Measurements from ENCODE around the gene FAM98A. TPM values are rescaled to one million over a fixed set of nuclear protein-coding genes. Genes with fewer than 3 reads are reported as not detected.

FAM98A gene
- total RNA-seq, 1 donor from 2014 or later: 106 TPM

GRCh38 chr2:33586766-33587165 is 12.3 kb downstream of the FAM98A start:
- peaks cover 5% of the 10 kb centered on the region for H3K4me1 Mint-ChIP-seq (ENCODE audit: low read depth, unreplicated experiment)
- no peak overlapping the region for H3K4me3 Mint-ChIP-seq (ENCODE audit: unreplicated experiment)
- Histone ChIP-seq H3K9me3 (ENCODE audit: insufficient read depth, low read depth, low read length) (no peaks in the 10 kb centered on the region), H3K4me3 (ENCODE audit: insufficient read depth, low read depth, low read length) (no peak overlapping the region), H3K4me1 (ENCODE audit: insufficient read depth, low read length) (no peaks in the 10 kb centered on the region), H4K20me1 (ENCODE audit: insufficient read depth, low read length) (peaks cover 47% of the 10 kb centered on the region), H3K4me2 (ENCODE audit: low read length) (no peak overlapping the region), H3K36me3 (ENCODE audit: insufficient read depth, low read length) (peaks cover 78% of the 10 kb centered on the region), H3K27ac (ENCODE audit: low read depth, low read length) (no peak overlapping the region), H3K27me3 (ENCODE audit: insufficient read depth, low read length) (no peaks in the 10 kb centered on the region), H3K79me2 (ENCODE audit: insufficient read depth, low read length) (peaks cover 30% of the 10 kb centered on the region), H3K9ac (ENCODE audit: low read length) (no peak overlapping the region), H2AFZ (ENCODE audit: low read depth, low read length) (no peak overlapping the region)
- FAIRE-seq (no peak), DNase-seq (ENCODE audit: low read depth) (no peak)
- no peaks in the 10 kb centered on the region for H3K9me3 Mint-ChIP-seq (ENCODE audit: unreplicated experiment)
- no peaks in the 10 kb centered on the region for H3K27me3 Mint-ChIP-seq (ENCODE audit: low read depth, unreplicated experiment)
- TF ChIP-seq EZH2 (IDR thresholded peaks at IDR 0.05; ENCODE audit: insufficient read depth, low read length): no peak
- TF ChIP-seq, protein P1, sequence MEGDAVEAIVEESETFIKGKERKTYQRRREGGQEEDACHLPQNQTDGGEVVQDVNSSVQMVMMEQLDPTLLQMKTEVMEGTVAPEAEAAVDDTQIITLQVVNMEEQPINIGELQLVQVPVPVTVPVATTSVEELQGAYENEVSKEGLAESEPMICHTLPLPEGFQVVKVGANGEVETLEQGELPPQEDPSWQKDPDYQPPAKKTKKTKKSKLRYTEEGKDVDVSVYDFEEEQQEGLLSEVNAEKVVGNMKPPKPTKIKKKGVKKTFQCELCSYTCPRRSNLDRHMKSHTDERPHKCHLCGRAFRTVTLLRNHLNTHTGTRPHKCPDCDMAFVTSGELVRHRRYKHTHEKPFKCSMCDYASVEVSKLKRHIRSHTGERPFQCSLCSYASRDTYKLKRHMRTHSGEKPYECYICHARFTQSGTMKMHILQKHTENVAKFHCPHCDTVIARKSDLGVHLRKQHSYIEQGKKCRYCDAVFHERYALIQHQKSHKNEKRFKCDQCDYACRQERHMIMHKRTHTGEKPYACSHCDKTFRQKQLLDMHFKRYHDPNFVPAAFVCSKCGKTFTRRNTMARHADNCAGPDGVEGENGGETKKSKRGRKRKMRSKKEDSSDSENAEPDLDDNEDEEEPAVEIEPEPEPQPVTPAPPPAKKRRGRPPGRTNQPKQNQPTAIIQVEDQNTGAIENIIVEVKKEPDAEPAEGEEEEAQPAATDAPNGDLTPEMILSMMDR (IDR thresholded peaks at IDR 0.05; ENCODE audit: insufficient read depth, low read depth, low read length): no peak
- no peak overlapping the region for H3K27ac Mint-ChIP-seq (ENCODE audit: unreplicated experiment)
- peaks cover 4% of the 10 kb centered on the region for H3K36me3 Mint-ChIP-seq (ENCODE audit: low read depth, unreplicated experiment)

GRCh38 chr2:33583194-33583938 is 15.7 kb downstream of the FAM98A start:
- Histone ChIP-seq H2AFZ (ENCODE audit: low read depth, low read length) (no peak overlapping the region), H3K4me1 (ENCODE audit: insufficient read depth, low read length) (no peaks in the 10 kb centered on the region), H3K27ac (ENCODE audit: low read depth, low read length) (no peak overlapping the region), H3K4me2 (ENCODE audit: low read length) (no peak overlapping the region), H3K36me3 (ENCODE audit: insufficient read depth, low read length) (peaks cover 59% of the 10 kb centered on the region), H3K4me3 (ENCODE audit: insufficient read depth, low read depth, low read length) (no peak overlapping the region), H3K27me3 (ENCODE audit: insufficient read depth, low read length) (no peaks in the 10 kb centered on the region), H4K20me1 (ENCODE audit: insufficient read depth, low read length) (peaks cover 25% of the 10 kb centered on the region), H3K9me3 (ENCODE audit: insufficient read depth, low read depth, low read length) (no peaks in the 10 kb centered on the region), H3K9ac (ENCODE audit: low read length) (no peak overlapping the region), H3K79me2 (ENCODE audit: insufficient read depth, low read length) (peaks cover 5% of the 10 kb centered on the region)
- TF ChIP-seq, protein P1 (IDR thresholded peaks at IDR 0.05; ENCODE audit: insufficient read depth, low read depth, low read length): peak; percentile 94
- no peak for TF ChIP-seq EZH2 (IDR thresholded peaks at IDR 0.05; ENCODE audit: insufficient read depth, low read length)
- Mint-ChIP-seq H3K36me3 (ENCODE audit: low read depth, unreplicated experiment) (peaks cover 4% of the 10 kb centered on the region), H3K27ac (ENCODE audit: unreplicated experiment) (no peak overlapping the region), H3K4me1 (ENCODE audit: low read depth, unreplicated experiment) (no peaks in the 10 kb centered on the region), H3K9me3 (ENCODE audit: unreplicated experiment) (no peaks in the 10 kb centered on the region), H3K27me3 (ENCODE audit: low read depth, unreplicated experiment) (no peaks in the 10 kb centered on the region), H3K4me3 (ENCODE audit: unreplicated experiment) (no peak overlapping the region)
- DNase-seq (ENCODE audit: low read depth) (peak; percentile 12), FAIRE-seq (no peak)

GRCh38 chr2:33581872-33582271 is 17.2 kb downstream of the FAM98A start:
- DNase-seq (ENCODE audit: low read depth) (no peak), FAIRE-seq (no peak)
- no peak overlapping the region for H3K4me3 Mint-ChIP-seq (ENCODE audit: unreplicated experiment)
- TF ChIP-seq EZH2 (IDR thresholded peaks at IDR 0.05; ENCODE audit: insufficient read depth, low read length): no peak
- TF ChIP-seq, protein P1 (IDR thresholded peaks at IDR 0.05; ENCODE audit: insufficient read depth, low read depth, low read length): no peak
- H3K9me3 Mint-ChIP-seq (ENCODE audit: unreplicated experiment): no peaks in the 10 kb centered on the region
- Histone ChIP-seq H3K9ac (ENCODE audit: low read length) (no peak overlapping the region), H3K79me2 (ENCODE audit: insufficient read depth, low read length) (no peaks in the 10 kb centered on the region), H2AFZ (ENCODE audit: low read depth, low read length) (no peak overlapping the region), H3K4me2 (ENCODE audit: low read length) (no peak overlapping the region), H3K9me3 (ENCODE audit: insufficient read depth, low read depth, low read length) (no peaks in the 10 kb centered on the region), H3K36me3 (ENCODE audit: insufficient read depth, low read length) (peaks cover 45% of the 10 kb centered on the region), H3K27ac (ENCODE audit: low read depth, low read length) (no peak overlapping the region), H4K20me1 (ENCODE audit: insufficient read depth, low read length) (peaks cover 17% of the 10 kb centered on the region), H3K4me1 (ENCODE audit: insufficient read depth, low read length) (no peaks in the 10 kb centered on the region), H3K4me3 (ENCODE audit: insufficient read depth, low read depth, low read length) (no peak overlapping the region), H3K27me3 (ENCODE audit: insufficient read depth, low read length) (no peaks in the 10 kb centered on the region)
- H3K27me3 Mint-ChIP-seq (ENCODE audit: low read depth, unreplicated experiment): no peaks in the 10 kb centered on the region
- H3K36me3 Mint-ChIP-seq (ENCODE audit: low read depth, unreplicated experiment): peaks cover 4% of the 10 kb centered on the region
- H3K4me1 Mint-ChIP-seq (ENCODE audit: low read depth, unreplicated experiment): no peaks in the 10 kb centered on the region
- H3K27ac Mint-ChIP-seq (ENCODE audit: unreplicated experiment): no peak overlapping the region
